ENCODE measurements around the gene PPM1N.

PPM1N gene

GRCh38 chr19:45470762-45471081, 27.5 kb upstream of the PPM1N start:
- no peak for DNase-seq (ENCODE audit: low read depth)
- H3K4me3 ChIP-seq (ENCODE audit: low read depth, low read length) = no peak overlapping the region
- TF ChIP-seq CTCF (conservative IDR thresholded peaks at IDR 0.05; ENCODE audit: low read depth, low read length) = no peak

GRCh38 chr19:45471111-45471930, 26.9 kb upstream of the PPM1N start:
- no peak overlapping the region for H3K4me3 ChIP-seq (ENCODE audit: low read depth, low read length)
- no peak for DNase-seq (ENCODE audit: low read depth)
- no peak for TF ChIP-seq CTCF (conservative IDR thresholded peaks at IDR 0.05; ENCODE audit: low read depth, low read length)

- peak overlapping the region; percentile 53 for H3K4me3 ChIP-seq (ENCODE audit: low read depth, low read length)
- DNase-seq (ENCODE audit: low read depth) = no peak
Measured at GRCh38 chr19:45471931-45472562, 26.2 kb upstream of the PPM1N start.

GRCh38 chr19:45472563-45473366, 25.5 kb upstream of the PPM1N start:
- peak overlapping the region; percentile 53 for H3K4me3 ChIP-seq (ENCODE audit: low read depth, low read length)
- no peak for DNase-seq (ENCODE audit: low read depth)
- no peak for TF ChIP-seq CTCF (conservative IDR thresholded peaks at IDR 0.05; ENCODE audit: low read depth, low read length)

More at GRCh38 chr19:45471931-45472562, 26.2 kb upstream of the PPM1N start:
- no peak for TF ChIP-seq CTCF (conservative IDR thresholded peaks at IDR 0.05; ENCODE audit: low read depth, low read length)

- DNase-seq (ENCODE audit: low read depth) = no peak
- H3K4me3 ChIP-seq (ENCODE audit: low read depth, low read length) = no peak overlapping the region
- TF ChIP-seq CTCF (conservative IDR thresholded peaks at IDR 0.05; ENCODE audit: low read depth, low read length) = no peak
Measured at GRCh38 chr19:45473367-45473681, 24.9 kb upstream of the PPM1N start.

GRCh38 chr19:45473682-45474605, 24.3 kb upstream of the PPM1N start:
- no peak overlapping the region for H3K4me3 ChIP-seq (ENCODE audit: low read depth, low read length)
- no peak for DNase-seq (ENCODE audit: low read depth)
- no peak for TF ChIP-seq CTCF (conservative IDR thresholded peaks at IDR 0.05; ENCODE audit: low read depth, low read length)
